A172 (cell line): ENCODE measurements around the gene CTSS. TPM values are rescaled to one million over a fixed set of nuclear protein-coding genes. Genes with fewer than 3 reads are reported as not detected.
"Not testable (repeated sequence)": the region's sequence is repeated elsewhere in the genome, so short reads cannot be mapped to it uniquely, and the experiment has no call there.

Experiments used
- DNase-seq: peaks from one replicate; pipeline ENCODE4 v3.0.0-alpha.2; 2015; ENCODE audit warnings: low spot score
- total RNA-seq: library from RNA; depleted of rRNA; stranded (reverse); fragments of >200 nt; shearing (Covaris generic); gene quantifications from 2 replicates; pipeline ENCODE4 v1.2.3, GENCODE V29; 2014

CTSS gene
- total RNA-seq, 1 experiment from 2014 or later, result 5.7 TPM

DNA sequence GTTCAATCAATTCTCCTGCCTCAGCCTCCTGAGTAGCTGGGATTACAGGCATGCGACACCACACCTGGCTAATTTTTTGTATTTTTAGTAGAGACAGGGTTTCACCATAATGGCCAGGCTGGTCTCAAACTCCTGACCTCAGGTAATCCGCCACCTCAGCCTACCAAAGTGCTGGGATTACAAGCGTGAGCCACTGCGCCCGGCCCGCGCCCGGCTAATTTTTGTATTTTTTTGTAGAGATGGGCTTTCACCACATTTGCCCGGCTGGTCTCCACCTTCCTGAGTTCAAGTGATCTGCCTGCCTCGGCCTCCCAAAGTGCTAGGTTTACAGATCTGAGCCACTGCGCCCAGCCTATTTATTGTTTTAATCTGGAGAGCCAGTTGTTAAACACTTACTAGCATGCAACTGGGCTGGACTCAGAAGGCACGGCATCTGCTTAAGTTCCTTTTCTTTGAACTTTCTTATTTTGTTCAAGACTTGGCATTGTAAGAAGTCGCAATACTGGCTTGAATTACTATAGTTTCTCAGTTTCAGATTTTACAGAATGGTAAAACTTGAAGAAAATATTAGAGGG is 10.4 kb upstream of the CTSS start:
- not testable (repeated sequence) for DNase-seq

DNA sequence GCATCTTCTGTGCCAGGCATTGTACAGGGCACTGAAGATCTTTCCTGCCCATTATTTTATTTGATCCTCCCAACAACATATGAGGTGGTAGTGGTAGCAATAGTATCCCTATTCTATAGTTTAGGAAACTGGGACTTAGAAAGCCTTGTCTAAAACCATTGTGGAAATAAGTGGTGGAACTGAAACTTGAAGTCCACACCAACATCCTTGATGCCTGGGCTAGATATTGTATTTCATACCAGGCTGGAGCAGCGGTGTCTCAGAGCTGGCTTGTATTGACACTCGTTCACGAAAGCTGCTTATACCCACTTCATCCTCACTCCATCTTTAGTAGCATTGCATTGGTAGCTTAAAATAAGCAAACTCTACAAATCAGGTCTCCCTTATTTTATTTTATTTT is 9.7 kb upstream of the CTSS start:
- no peak for DNase-seq

DNA sequence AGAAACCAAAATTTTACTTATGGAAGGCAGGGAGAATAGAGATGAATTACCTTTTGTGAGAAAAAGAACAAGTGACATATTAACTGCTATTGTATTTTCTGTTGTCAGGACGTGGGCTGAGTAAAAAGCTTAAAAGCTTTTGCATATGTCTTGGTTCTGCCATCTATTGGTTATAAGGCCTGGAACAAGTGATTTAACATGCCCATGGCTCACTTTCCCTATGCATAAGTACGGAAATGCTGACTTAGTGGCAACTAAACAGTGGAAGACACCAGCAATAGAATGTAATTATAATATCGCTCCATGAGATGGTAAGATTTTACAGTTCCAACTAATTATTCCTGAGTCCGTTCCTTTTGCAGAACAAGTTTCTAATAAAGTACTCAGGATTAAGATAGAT is 6.7 kb upstream of the CTSS start:
- no peak for DNase-seq

DNA sequence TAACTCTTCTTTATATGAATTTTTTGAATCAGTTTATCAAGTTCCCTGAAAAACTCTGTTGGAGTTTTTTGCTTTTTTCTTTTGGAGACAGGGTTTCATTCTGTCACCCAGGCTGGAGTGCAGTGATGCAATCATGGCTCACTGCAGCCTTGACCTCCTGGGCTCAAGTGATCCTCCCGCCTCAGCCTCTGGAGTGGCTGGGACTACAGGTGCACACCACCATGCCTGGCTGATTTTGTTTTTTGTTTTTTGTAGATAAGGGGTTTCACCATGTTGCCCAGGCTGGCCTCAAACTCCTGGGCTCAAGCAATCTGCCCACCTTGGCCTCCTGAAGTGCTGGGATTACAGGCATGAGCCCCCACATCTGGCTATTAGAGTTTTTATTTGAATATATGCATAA is 2.1 kb upstream of the CTSS start:
- DNase-seq, result not testable (repeated sequence)

DNA sequence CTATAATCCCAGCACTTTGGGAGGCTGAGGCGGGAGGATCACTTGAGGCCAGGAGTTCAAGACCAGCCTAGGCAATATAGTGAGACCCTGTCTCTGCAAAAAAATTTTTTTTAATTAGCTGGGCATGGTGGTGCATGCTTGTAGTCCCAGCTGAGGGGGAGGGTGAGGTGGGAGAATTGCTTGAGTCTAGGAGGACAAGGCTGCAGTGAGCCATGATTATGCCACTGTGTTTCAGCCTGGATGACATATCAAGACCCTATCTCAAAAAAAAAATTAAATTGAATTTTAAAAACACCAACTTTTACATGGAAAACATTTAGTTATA is 361 bp upstream of the CTSS start:
- not testable (repeated sequence) for DNase-seq

DNA sequence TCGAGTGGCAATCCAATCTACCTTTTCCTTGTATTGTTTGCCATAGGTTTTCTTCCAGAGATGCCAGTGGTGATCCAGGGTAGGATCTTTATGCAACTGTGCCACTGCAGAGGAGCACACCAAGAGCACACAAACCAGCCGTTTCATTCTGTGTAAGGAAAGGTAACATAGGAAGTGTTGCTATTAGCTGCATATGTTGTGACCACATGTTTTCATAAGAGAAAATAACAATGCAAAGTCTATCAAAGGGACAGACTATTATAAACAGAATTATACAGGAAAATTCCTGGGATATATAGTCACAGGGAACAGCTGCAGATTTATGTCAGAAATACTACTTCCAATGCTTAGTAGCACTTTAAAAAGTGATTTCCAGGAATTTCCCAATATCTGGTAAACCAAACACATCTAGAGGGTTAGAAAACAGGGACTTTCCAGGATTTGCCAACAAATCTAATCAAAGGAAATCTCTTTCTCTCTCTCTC is 919 bp downstream of the CTSS start:
- DNase-seq, result peak; percentile 74

DNA sequence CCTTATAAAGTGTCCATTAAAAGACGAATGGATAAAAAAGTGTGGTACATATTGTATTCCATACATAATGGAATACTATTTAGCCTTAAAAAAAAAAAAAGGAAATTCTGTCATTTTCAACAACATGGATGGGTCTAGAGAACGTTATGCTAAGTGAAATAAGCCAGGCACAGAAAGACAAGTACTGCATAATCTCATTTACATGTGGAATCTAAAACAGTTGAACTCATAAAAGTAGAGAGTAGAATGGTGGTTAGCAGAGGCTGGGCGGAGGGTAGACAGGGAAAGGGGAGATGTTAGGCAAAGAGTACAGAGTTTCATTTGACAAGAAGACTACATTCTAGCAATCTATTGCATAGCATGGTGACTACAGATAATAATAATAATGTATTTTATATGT is 2.6 kb downstream of the CTSS start:
- no peak for DNase-seq

DNA sequence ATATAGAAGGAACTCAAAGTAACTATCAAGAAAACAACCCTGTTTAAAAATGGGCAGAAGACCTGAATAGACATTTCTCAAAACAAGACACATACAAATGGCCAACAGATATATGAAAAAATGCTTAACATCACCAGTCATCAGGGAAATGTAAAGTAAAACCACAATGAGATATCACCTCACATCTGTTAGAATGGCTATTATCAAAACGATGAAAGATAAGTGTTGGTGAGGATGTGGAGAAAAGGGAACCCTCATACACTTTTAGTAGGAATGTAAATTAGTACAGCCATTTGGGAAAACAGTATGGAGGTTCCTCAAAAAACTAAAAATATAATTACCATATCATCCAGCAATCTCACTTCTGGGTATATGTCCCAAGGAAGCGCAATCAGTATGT is 3.0 kb downstream of the CTSS start:
- no peak for DNase-seq

DNA sequence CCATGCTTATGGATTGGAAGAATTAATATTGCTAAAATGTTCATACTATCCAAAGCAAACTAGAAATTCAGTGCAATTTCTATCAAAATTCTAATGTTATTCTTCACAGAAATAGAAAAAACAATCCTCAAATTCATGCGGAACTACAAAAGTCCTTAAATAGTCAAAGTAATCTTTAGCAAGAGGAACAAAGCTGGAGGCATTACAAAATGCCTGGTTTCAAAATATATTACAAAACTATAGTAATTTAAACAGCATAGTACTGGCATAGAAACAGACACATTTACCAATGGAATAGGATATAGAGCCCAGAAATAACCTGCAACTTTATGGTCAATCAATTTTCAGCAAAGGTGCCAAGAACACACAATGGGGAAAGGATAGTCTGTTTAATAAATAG is 3.8 kb downstream of the CTSS start:
- no peak for DNase-seq

DNA sequence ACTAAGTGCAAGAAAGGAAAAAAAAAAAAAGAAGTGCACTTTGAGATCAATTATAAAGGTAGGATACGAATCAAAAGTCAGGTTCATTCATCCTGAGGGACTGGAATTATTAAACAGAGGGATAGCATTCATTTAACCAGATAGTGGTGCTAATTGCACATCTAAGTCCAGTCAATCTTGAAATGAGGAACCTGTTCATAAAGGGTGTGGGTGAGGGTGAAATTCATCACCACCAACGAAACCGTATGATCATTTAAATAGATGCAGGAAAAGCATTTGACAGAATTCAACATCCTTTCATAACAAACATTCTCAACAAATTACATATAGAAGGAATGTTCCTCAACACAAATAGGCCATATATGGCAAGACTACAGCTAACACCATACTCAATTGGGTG is 5.6 kb downstream of the CTSS start:
- DNase-seq, result no peak

DNA sequence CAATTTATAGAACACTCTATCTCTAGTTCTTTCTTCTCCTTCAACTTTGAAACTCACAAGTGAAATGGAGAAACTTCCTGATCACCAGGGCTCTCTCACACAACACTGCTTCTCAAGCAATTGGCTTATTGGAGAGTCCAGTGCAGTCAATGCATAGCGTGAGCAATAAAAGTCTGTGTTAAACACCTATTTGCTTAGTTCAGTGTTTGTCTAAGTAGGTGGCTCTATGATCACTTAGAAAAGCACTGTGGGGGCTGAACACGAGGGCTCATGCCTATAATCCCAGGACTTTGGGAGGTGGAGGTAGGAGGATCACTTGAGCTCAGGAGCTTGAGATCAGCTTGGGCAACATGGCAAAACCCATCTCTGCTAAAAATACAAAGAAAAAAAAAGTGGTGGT is 12.2 kb downstream of the CTSS start:
- no peak for DNase-seq

DNA sequence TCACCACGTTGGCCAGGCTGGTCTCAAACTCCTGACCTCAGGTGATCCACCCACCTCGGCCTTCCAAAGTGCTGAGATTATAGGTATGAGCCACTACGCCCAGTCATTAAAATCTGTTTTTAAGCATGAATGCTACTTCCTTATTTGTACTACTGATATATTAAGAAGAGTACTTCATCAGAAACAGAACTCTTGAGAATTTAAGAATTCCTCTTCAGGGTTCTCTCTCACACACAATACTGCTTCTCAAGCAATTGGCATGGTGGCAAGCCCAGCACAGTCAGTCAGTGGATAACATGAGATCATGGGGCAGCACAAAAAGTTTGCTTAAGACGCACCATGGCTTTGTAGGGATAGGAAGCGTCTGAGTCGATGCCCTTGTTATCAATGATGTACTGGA is 14.1 kb downstream of the CTSS start:
- no peak for DNase-seq

DNA sequence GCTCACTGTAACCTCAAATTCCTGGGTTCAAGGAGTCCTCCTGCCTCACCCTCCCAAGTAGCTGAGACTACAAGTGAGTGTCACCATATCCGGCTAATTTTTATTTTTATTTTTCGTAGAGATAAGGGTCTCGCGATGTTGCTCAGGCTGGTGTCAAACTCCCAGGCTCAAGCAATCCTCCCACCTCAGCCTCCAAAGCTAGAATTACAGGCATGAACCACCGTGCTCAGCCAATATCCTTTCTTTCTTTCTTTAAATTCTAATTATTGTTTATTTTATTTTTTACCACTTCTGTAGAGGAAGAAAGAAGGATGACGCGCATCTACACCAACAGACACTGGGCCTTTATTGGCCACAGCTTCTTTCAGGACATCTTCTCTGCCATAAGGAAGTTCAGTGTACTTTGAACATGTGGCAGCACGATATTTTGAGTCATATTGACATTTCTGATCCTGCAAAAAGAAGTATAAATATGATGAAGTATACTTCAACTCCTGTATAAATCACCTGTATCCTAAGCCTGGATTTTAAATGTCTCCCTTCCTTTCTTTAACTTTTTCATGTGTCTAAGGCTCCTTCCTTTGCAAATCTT is 15.8 kb downstream of the CTSS start:
- DNase-seq, result no peak

DNA sequence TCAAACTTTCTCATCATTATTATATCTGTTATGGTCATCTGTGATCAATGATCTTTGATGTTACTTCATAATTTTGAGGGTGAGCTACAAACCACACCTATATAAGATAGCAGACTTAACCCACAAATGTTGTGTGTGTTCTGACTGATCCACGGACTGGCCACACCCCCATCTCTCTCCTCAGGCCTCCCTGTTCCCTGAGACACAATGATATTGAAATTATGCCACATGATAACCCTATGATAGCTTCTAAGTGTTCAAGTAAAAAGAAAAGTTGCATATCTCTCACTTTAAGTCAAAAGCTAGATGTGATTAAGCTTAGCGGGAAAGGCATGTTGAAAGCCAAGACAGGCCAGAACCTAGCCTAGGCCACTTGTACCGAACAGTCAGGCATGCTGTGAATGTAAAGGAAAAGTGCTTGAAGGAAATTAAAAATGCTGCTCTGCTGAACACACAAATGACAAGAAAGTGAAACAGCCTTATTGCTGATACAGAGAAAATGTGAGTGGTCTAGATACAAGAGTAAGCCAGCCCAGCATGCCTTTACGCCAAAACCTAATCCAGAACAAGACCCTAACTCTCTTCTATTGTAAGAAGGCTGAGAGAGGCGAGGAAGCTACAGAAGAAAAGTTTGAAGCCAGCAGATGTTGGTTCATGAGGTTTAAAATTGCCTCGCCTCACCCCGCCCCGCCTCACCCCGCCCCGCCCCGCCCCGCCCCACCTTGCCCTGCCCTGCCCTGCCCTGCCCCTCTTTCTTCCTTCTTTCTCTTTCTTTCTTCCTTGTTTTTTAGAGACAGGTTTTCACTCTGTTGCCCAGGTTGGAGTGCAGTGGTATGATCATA is 16.5 kb downstream of the CTSS start:
- no peak for DNase-seq

DNA sequence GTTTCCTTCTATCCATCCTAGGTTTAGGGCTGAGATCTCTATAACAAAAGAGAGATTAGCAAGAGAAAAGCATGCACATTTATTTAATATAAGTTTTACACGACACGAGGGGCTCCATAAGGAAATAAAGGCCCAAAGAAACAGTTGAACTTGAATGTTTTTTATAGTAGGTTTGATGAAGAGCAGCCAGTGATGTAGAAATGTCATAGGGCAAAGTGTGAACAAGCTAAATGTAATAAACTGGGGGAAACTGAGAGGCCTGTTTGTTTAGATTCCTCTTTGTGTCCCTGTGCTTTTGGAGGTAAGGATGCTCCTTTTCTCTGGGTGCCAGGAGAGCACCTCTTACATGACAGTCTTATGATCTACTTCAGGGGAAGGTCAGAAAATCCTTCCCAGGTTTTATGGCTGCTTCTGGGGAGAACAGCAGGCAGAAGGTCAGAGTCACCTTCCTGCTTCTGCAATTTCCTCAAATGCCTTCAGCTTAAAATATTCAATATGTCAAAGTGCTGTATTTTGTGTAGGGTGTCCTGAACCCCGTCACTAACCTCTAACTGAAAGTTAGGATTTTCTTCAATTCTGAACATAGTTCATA is 35.4 kb downstream of the CTSS start:
- DNase-seq, result no peak

DNA sequence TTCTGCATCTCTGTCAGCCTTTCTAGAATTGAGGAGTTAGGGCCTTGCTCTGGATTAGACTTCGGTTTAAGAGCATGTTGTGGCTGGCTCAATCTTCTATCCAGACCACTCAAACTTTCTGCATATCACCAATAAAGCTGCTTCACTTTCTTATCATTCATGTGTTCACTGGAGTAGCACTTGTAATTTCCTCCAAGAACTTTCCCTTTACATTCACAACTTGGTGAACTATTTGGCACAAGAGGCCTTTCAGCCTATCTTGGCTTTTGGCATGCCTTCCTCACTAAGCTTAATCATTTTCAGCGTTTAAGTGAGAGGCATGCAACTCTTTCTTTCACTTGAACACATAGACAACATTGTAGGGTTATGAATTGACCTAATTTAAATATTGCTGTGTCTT is 41.2 kb downstream of the CTSS start:
- no peak for DNase-seq

DNA sequence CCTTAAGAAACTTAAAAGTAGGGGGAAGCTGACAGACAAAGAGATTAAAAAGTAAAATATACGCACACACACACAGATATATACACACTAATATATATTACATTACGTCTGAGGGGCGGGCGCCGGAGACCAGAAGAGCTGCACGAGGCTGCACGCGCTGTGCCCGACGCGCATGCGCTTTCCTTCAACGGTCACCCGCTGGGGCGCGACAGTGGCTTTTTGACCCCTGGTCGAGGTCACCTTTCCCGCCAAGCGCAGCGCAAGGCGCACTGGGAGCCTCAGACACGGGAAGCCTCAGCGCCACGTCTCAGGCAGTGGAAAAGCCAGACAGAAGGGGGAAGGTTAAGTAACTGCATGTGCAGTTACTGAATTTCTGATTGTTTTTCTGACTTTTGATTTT is 44.9 kb downstream of the CTSS start, which contains the start of gene HORMAD1:
HORMAD1 (minus strand) TSS at position 193 of the 400 bp plus-strand sequence. CDS start 1,390 bp downstream, outside the sequence.
- DNase-seq, result no peak

DNA sequence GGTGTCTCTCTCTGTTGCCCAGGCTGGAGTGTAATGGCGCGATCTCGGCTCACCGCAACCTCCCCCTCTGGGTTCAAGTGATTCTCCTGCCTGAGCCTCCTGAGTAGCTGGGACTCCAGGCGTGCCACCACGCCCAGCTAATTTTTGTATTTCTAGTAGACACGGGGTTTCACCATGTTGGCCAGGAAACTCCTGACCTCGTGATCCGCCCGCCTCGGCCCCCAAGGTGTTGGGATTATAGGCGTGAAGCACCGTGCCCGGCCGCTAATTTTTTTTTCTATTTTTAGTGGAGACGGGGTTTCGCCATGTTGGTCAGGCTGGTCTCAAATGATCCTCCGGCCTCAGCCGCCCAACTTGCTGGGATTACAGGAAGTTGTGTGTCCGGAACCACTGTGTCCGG is 45.5 kb downstream of the CTSS start:
- no peak for DNase-seq

DNA sequence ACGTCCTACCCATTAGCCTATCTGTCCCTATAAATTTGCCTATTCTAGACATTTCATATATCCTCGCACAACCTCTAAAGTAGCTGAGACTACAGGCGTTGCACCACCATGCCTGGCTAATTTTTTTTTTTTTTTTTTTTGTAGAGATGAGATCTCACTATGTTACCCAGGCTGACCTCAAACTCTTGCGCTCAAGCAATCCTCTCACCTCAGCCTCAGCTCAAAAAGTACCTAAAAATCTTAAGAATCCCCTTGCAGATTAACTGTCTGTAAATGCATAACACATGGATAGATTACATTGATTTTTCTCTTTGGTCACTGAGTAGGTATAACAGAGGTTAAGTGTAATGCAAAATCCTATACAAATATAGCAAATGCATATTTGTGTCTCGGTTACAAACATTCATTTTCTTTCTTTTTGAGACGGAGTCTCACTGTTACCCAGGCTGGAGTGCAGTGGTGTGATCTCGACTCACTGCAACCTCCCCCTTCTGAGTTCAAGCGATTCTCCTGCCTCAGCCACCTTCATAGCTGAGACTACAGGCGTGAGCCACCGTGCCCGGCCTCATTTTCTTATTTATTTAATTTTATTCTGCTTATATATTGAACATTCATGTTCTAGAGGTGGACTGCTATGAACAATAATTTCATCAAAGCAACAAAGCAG is 47.2 kb downstream of the CTSS start:
- DNase-seq, result no peak

DNA sequence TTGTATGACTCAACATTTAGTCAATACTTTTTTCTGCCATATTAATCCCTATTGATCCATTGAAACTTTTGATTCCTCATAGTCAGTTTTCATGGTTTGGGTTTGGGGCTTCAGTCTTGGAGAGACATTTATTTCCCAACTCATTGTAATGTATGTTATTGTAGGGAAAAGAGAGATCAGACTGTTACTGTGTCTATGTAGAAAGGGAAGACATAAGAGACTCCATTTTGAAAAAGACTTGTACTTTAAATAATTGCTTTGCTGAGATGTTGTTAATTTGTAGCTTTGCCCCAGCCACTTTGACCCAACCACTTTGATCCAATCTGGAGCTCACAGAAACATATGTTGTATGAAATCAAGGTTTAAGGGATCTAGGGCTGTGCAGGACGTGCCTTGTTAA is 56.5 kb downstream of the CTSS start:
- not testable (repeated sequence) for DNase-seq

DNA sequence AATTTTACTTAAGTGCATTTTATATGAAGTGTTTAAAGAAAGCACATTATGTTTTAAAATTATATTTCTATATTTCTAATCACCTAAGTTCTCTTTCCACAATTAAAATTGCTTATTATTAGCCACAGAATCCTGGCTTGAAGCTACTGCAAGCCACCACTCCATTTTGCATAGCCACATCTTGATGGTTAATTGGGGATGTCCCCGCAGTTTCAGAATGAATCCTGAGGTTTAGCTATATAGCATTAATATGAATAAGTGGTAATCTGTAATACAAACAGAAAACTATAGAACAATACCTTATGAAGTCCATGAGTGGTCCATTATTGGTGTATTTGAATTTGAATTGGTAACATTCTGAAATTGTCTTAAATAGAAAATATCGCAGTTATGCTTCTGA is 57.0 kb downstream of the CTSS start:
- no peak for DNase-seq

DNA sequence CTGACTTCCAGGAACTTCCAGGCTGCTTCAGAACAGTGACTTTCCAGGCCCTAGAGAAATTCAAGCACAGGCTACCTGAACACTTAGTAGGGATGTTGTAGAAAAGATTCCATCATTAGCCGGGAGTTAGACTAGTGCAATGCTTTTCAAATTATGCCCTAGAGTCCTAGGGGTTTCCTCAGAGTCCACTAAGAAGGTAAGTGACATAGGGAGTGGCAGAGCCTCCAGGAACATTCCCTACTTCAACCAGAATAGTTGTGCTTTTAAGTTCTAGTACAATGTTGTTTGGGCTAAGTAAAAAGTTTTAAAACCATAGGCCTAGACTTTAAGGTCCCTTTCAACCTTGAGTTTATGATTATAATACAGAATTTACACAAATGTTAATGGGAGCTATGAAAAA is 59.5 kb downstream of the CTSS start:
- DNase-seq, result no peak
